ENCODE data around the gene ZNF438.

GRCh38 chr10:30812018-30812851, 219.4 kb downstream of the ZNF438 start:
- TF ChIP-seq, protein P1, sequence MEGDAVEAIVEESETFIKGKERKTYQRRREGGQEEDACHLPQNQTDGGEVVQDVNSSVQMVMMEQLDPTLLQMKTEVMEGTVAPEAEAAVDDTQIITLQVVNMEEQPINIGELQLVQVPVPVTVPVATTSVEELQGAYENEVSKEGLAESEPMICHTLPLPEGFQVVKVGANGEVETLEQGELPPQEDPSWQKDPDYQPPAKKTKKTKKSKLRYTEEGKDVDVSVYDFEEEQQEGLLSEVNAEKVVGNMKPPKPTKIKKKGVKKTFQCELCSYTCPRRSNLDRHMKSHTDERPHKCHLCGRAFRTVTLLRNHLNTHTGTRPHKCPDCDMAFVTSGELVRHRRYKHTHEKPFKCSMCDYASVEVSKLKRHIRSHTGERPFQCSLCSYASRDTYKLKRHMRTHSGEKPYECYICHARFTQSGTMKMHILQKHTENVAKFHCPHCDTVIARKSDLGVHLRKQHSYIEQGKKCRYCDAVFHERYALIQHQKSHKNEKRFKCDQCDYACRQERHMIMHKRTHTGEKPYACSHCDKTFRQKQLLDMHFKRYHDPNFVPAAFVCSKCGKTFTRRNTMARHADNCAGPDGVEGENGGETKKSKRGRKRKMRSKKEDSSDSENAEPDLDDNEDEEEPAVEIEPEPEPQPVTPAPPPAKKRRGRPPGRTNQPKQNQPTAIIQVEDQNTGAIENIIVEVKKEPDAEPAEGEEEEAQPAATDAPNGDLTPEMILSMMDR (IDR thresholded peaks at IDR 0.05; ENCODE audit: low read depth, low read length, poor library complexity, severe bottlenecking), result no peak
- no peak for TF ChIP-seq EZH2phosphoT487 (IDR thresholded peaks at IDR 0.05; ENCODE audit: borderline replicate concordance, low read length)

Measured in DOHH2 (cell line).